K562 (cell line): Measurements from ENCODE around the gene CBX4. TPM values are rescaled to one million over a fixed set of nuclear protein-coding genes. Genes with fewer than 3 reads are reported as not detected.

Experiments used
- CBX1 ChIP-seq: sonication (generic); IDR thresholded peaks from 2 replicates; pipeline ENCODE4 v1.6.1; 2016; ENCODE audit warnings: antibody characterized with exemption, low read depth, mild to moderate bottlenecking
- CBX5 ChIP-seq: IDR thresholded peaks from 2 replicates; pipeline ENCODE4 v1.6.1; 2014; ENCODE audit warnings: low read depth, borderline replicate concordance
- CREB1 ChIP-seq, 2 experiments: sonication (generic) in 1 of 2; formaldehyde crosslinking in 1 of 2; IDR thresholded peaks; 2 replicates each; pipeline versions ENCODE4 v1.6.1 to v1.8.0; 2012 to 2022; ENCODE audit warnings: inconsistent platforms in 1 of 2, mild to moderate bottlenecking in 1 of 2, missing genetic modification reagents in 1 of 2, moderate library complexity in 1 of 2
- DNMT1 ChIP-seq: fragments of 450-650 bp; IDR thresholded peaks from 2 replicates; pipeline ENCODE4 v1.6.1; 2016; ENCODE audit warnings: antibody characterized with exemption, mild to moderate bottlenecking
- E2F3 ChIP-seq: fragments of 250-450 bp; sonication (Bioruptor Pico); IDR thresholded peaks from 2 replicates; pipeline ENCODE4 v1.4.0; 2020; ENCODE audit warnings: mild to moderate bottlenecking
- FOXK1 ChIP-seq: sonication (generic); formaldehyde crosslinking; IDR thresholded peaks from 2 replicates; pipeline ENCODE4 v1.8.0; 2022; ENCODE audit warnings: missing genetic modification reagents, mild to moderate bottlenecking, borderline replicate concordance
- GTF2A2 ChIP-seq: IDR thresholded peaks from 2 replicates; pipeline ENCODE4 v1.6.1; 2016; ENCODE audit warnings: mild to moderate bottlenecking, missing genetic modification characterization, missing compliant biosample characterization
- HEY1 ChIP-seq: fragments of 250-450 bp; sonication (Bioruptor Pico); IDR thresholded peaks from 2 replicates; pipeline ENCODE4 v1.5.0; 2020; ENCODE audit warnings: mild to moderate bottlenecking, moderate library complexity, borderline replicate concordance
- HSF4 ChIP-seq: fragments of 250-450 bp; sonication (Bioruptor Pico); IDR thresholded peaks from 2 replicates; pipeline ENCODE4 v2.1.2; 2022; ENCODE audit warnings: mild to moderate bottlenecking, moderate library complexity, borderline replicate concordance
- KLF16 ChIP-seq: IDR thresholded peaks from 2 replicates; pipeline ENCODE4 v1.6.1; 2016; ENCODE audit warnings: antibody characterized with exemption
- MEF2A ChIP-seq: IDR thresholded peaks from 2 replicates; pipeline ENCODE4 v1.6.1; 2011; ENCODE audit warnings: low read depth, mild to moderate bottlenecking, low read length, moderate library complexity; ENCODE audit not compliant: control insufficient read depth
- NCOA4 ChIP-seq: fragments of 450-650 bp; IDR thresholded peaks from 2 replicates; pipeline ENCODE4 v1.6.1; 2018; ENCODE audit warnings: mild to moderate bottlenecking; ENCODE audit not compliant: partially characterized antibody
- PATZ1 ChIP-seq: fragments of 250-450 bp; sonication (Bioruptor Pico); IDR thresholded peaks from 2 replicates; pipeline ENCODE4 v1.5.0; 2020; ENCODE audit warnings: mild to moderate bottlenecking, borderline replicate concordance
- POLR3G ChIP-seq: IDR thresholded peaks from 2 replicates; pipeline ENCODE4 v1.6.1; 2011; ENCODE audit not compliant: insufficient read length, insufficient replicate concordance; ENCODE audit errors: extremely low read depth
- RBM25 ChIP-seq: fragments of 200-400 bp; formaldehyde crosslinking; IDR thresholded peaks from 2 replicates; pipeline ENCODE4 v1.6.1; 2018; ENCODE audit warnings: low read length, low read depth, moderate library complexity; ENCODE audit not compliant: severe bottlenecking
- SRSF3 ChIP-seq: fragments of 200-400 bp; formaldehyde crosslinking; IDR thresholded peaks from 2 replicates; pipeline ENCODE4 v1.6.1; 2016; ENCODE audit warnings: mild to moderate bottlenecking, low read length, moderate library complexity; ENCODE audit not compliant: insufficient read depth
- TAF7 ChIP-seq: fragments of 450-650 bp; IDR thresholded peaks from 2 replicates; pipeline ENCODE4 v1.6.1; 2016; ENCODE audit warnings: missing genetic modification characterization, missing compliant biosample characterization
- WHSC1 ChIP-seq: IDR thresholded peaks from one replicate; pipeline ENCODE4 v1.6.1; 2012; ENCODE audit warnings: low read length, control low read depth, inconsistent platforms
- ZBTB8A ChIP-seq: fragments of 450-650 bp; IDR thresholded peaks from 2 replicates; pipeline ENCODE4 v1.6.1; 2018; ENCODE audit warnings: mild to moderate bottlenecking, moderate library complexity; ENCODE audit not compliant: partially characterized antibody
- ZNF143 ChIP-seq: sonication (generic); formaldehyde crosslinking; IDR thresholded peaks from 2 replicates; pipeline ENCODE4 v1.9.0; 2022; ENCODE audit warnings: mild to moderate bottlenecking, missing genetic modification reagents
- ZNF347 ChIP-seq: fragments of 450-650 bp; formaldehyde crosslinking; IDR thresholded peaks from 2 replicates; pipeline ENCODE4 v1.4.0; 2020; ENCODE audit warnings: low read depth, mild to moderate bottlenecking, moderate library complexity
- ZNF586 ChIP-seq: fragments of 450-650 bp; formaldehyde crosslinking; conservative IDR thresholded peaks from 2 replicates; pipeline ENCODE4 v1.4.0; 2020; ENCODE audit warnings: mild to moderate bottlenecking, moderate library complexity
- polyA plus RNA-seq, 8 experiments: library from polyadenylated mRNA; depleted of rRNA in 4 of 8; stranded (reverse) in 5 of 8; unstranded in 3 of 8; fragments of >200 nt; fragmentation: Nextera tagmentation in 2 of 8; fragmentation: Illumina TruSeq in 1 of 8; extraction: Ambion mirVana in 2 of 8; extraction: Trizol in 1 of 8; gene quantifications; 2 replicates each; pipeline versions ENCODE4 v1.2.1 to v1.2.3, GENCODE V29; 2011 to 2014; ENCODE audit warnings: inconsistent platforms in 1 of 8, missing spikeins in 1 of 8
- total RNA-seq, 7 experiments: library from RNA; depleted of rRNA in 6 of 7; stranded (reverse); fragments of >200 nt in 6 of 7; fragmentation: Illumina TruSeq in 2 of 7; extraction: Trizol in 2 of 7; gene quantifications; 2 replicates each; pipeline versions ENCODE4 v1.2.1 to v1.2.3, GENCODE V29; 2011 to 2021; ENCODE audit warnings: low replicate concordance in 1 of 7
- TF ChIP-seq, protein P1 (sequence below): fragments of 450-650 bp; formaldehyde crosslinking; IDR thresholded peaks from 2 replicates; pipeline ENCODE4 v1.4.0; 2020; ENCODE audit warnings: mild to moderate bottlenecking, moderate library complexity
- TF ChIP-seq, protein P2 (sequence below): fragments of 450-650 bp; IDR thresholded peaks from 2 replicates; pipeline ENCODE4 v1.7.0; 2016; ENCODE audit warnings: borderline replicate concordance

CBX4 gene
- total and polyA plus RNA-seq, 9 of the 15 experiments (the other 6 are each of a cell fraction or from before 2014, with no cell fraction given): 0.98 to 50.5 (median 10.0) TPM

DNA sequence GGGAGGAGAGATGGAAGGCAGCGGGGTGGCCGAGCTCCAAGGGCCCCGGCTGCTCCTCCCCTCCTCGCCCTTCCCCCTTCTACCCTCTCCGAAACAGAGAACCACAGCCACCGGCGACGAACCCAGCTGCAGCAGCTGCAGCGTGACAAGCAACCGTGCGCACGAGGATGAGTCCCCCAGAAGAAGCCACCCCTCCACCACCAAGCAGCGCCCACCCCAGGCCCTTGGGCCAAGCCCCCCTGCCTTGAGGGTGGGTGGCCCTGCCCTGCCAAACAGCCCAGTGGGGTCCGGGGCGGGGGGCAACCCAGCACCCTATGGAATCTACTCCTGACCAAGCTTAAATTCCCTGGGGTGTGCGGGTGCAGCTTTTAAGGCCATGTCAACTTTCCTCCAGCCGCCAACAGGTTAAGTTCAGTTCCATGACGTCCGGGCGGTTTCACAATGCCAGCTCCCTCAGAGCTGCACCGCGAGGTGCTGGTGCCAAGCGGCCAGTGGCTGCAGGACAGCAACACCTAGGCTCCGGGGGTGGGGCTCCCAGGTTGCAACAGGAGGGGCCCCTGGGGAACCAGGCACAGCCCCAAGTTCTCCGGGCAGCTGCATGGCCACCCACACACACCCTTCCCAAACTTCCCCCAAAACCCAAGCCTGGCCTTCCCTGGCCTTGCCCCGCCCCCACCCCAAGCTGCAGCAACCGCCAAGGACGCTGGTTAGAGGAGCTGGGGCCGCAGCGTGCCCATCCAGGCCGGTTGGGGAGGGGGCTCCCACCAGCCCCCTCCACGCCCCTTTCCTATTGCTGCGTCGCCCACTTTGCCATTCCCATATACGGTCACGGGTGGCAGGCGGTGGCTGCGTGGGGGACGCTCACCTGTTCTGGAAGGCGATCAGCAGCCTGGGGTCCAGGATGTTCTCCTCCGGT, 2.0 kb downstream of the CBX4 start (continued):
- TF ChIP-seq CREB1 (IDR thresholded peaks at IDR 0.05): no peak
- TF ChIP-seq CREB1 (CRISPR knock-in tag; IDR thresholded peaks at IDR 0.05): 0 out of 2 replicates have a peak, but pooled peaks have one; percentile 26
- no peak for TF ChIP-seq WHSC1
- no peak for TF ChIP-seq NCOA4
- no peak for TF ChIP-seq SRSF3
- TF ChIP-seq ZNF143 (CRISPR knock-in tag): no peak
- no peak for TF ChIP-seq FOXK1 (CRISPR knock-in tag)
- no peak for TF ChIP-seq POLR3G
- TF ChIP-seq, protein P1, sequence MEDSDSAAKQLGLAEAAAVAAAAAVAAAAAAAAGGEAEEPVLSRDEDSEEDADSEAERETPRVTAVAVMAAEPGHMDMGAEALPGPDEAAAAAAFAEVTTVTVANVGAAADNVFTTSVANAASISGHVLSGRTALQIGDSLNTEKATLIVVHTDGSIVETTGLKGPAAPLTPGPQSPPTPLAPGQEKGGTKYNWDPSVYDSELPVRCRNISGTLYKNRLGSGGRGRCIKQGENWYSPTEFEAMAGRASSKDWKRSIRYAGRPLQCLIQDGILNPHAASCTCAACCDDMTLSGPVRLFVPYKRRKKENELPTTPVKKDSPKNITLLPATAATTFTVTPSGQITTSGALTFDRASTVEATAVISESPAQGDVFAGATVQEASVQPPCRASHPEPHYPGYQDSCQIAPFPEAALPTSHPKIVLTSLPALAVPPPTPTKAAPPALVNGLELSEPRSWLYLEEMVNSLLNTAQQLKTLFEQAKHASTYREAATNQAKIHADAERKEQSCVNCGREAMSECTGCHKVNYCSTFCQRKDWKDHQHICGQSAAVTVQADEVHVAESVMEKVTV: no peak
- no peak for TF ChIP-seq ZNF347 (CRISPR knock-in tag)
- no peak for TF ChIP-seq HEY1 (CRISPR knock-in tag)
- TF ChIP-seq ZNF586 (CRISPR knock-in tag): no peak
- TF ChIP-seq E2F3 (CRISPR knock-in tag): no peak
- no peak for TF ChIP-seq HSF4 (CRISPR knock-in tag)
- TF ChIP-seq KLF16: no peak
- TF ChIP-seq CBX1: no peak
- TF ChIP-seq, protein P2, sequence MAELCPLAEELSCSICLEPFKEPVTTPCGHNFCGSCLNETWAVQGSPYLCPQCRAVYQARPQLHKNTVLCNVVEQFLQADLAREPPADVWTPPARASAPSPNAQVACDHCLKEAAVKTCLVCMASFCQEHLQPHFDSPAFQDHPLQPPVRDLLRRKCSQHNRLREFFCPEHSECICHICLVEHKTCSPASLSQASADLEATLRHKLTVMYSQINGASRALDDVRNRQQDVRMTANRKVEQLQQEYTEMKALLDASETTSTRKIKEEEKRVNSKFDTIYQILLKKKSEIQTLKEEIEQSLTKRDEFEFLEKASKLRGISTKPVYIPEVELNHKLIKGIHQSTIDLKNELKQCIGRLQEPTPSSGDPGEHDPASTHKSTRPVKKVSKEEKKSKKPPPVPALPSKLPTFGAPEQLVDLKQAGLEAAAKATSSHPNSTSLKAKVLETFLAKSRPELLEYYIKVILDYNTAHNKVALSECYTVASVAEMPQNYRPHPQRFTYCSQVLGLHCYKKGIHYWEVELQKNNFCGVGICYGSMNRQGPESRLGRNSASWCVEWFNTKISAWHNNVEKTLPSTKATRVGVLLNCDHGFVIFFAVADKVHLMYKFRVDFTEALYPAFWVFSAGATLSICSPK: no peak
- TF ChIP-seq PATZ1: no peak
- TF ChIP-seq MEF2A: no peak
- no peak for TF ChIP-seq ZBTB8A
- TF ChIP-seq TAF7 (tag): no peak
- no peak for TF ChIP-seq DNMT1
- no peak for TF ChIP-seq GTF2A2 (tag)
- no peak for TF ChIP-seq CBX5
- TF ChIP-seq RBM25: no peak
